ENCODE measurements around the gene TNS1.

DNA sequence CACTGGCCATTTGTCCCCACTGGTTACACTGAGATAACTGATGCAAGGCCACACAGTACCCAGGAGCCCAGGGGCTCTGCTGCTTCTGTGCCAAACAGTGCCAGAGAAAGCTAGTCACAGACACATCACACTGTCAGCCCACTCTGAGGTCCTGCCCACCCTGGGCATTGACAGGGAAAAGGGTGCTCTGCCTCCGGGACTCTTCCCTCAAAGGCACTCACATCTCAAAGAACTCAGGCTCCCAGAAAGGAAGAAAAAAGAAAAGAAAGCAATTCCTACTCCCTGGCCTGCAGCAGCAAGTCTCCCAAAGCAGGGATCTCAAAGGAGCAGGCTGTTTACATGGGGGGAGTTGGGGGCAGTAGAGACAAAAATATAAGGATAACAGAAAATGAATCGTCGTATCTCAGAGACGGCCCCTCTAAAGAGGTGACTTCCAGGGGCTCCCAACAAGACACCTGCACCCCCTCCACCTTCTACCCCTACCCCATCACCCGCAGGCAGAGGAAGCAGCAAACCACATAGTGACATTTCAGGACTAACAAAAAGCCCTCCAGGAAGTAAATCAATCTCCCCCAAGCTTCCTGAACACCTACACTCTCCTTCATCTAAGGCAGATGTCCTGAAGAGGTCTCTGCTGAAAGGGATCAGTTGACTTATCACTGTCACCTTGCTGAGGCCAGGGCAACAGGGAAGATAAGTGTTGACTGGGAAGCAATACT is 247.6 kb downstream of the TNS1 start:
- no peak for TF ChIP-seq CTCF (IDR thresholded peaks at IDR 0.05; ENCODE audit: insufficient read depth, low read length)
- TF ChIP-seq GABPA (IDR thresholded peaks at IDR 0.05; ENCODE audit: low read depth): no peak
- TF ChIP-seq POLR2AphosphoS5 (IDR thresholded peaks at IDR 0.05; ENCODE audit: low read depth): no peak
- TF ChIP-seq, protein P1, sequence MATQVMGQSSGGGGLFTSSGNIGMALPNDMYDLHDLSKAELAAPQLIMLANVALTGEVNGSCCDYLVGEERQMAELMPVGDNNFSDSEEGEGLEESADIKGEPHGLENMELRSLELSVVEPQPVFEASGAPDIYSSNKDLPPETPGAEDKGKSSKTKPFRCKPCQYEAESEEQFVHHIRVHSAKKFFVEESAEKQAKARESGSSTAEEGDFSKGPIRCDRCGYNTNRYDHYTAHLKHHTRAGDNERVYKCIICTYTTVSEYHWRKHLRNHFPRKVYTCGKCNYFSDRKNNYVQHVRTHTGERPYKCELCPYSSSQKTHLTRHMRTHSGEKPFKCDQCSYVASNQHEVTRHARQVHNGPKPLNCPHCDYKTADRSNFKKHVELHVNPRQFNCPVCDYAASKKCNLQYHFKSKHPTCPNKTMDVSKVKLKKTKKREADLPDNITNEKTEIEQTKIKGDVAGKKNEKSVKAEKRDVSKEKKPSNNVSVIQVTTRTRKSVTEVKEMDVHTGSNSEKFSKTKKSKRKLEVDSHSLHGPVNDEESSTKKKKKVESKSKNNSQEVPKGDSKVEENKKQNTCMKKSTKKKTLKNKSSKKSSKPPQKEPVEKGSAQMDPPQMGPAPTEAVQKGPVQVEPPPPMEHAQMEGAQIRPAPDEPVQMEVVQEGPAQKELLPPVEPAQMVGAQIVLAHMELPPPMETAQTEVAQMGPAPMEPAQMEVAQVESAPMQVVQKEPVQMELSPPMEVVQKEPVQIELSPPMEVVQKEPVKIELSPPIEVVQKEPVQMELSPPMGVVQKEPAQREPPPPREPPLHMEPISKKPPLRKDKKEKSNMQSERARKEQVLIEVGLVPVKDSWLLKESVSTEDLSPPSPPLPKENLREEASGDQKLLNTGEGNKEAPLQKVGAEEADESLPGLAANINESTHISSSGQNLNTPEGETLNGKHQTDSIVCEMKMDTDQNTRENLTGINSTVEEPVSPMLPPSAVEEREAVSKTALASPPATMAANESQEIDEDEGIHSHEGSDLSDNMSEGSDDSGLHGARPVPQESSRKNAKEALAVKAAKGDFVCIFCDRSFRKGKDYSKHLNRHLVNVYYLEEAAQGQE (IDR thresholded peaks at IDR 0.05; ENCODE audit: insufficient replicate concordance, low read depth): no peak
- no peak for TF ChIP-seq SPI1 (IDR thresholded peaks at IDR 0.05; ENCODE audit: borderline replicate concordance, low read depth)
